DMS114 treated with DMSO at 0.1 percent for 48 hours (cell line): ENCODE results near the gene ARHGDIB.

Experiments used
- DNase-seq: peaks from one replicate; lab custom pipeline; 2025; ENCODE audit not compliant: unreplicated experiment; lab: John Stamatoyannopoulos, UW

The ARHGDIB gene

GRCh38 chr12:14957551-14958168 is 3.7 kb downstream of the ARHGDIB start:
- no peak for DNase-seq

DNA sequence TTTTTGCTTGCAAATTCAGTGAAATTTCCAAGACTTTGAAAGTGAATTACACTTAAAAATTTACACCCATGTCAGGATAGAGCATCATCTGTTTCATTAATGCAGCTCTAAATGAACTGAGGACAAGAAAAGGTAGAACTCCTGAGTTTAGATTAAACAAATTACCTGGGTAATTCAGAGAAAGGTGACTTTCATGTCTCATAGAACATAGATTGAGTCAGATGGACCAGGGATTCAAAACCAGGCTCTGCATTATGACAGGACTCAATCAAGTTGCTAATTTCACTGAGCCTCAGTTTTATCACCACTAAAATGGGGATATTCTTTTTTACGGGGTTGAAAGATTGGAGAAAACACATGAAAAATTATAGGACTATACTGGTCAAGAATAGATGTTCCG is 4.5 kb downstream of the ARHGDIB start:
- no peak for DNase-seq

- DNase-seq, result no peak
Measured at GRCh38 chr12:14956024-14956891, 5.1 kb downstream of the ARHGDIB start.

- DNase-seq, result no peak
Measured at GRCh38 chr12:14954269-14954668, 7.1 kb downstream of the ARHGDIB start.

- no peak for DNase-seq
Measured at GRCh38 chr12:14953752-14954151, 7.6 kb downstream of the ARHGDIB start.

DNA sequence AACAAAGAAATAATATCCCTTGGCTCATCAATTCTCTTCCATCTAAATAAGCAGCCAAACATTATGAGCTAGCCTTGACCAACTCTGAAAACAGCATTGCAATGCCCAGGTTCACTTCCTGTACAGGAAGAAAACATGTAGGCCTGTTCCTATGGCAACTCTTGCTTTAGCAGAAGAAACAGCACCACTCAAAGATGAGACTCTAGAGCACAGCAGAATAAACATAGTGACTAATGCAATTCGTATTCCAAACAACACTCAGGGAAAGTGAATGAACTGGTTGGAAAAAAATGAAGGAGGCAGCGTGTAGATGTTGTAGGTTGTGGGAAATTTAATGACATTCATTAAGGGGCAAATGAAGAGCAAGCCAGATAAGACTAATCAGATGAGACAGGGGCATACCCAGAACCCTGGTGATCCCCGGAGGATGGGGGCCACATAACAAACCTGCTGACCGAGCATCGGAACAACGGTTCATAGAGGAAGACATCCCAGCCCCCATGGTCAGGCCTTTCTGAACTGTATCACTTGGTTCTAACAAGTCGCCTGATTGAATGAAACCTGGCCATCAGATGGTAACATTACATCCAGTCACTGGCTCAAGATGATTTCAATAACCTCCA is 9.0 kb downstream of the ARHGDIB start:
- no peak for DNase-seq

DNA sequence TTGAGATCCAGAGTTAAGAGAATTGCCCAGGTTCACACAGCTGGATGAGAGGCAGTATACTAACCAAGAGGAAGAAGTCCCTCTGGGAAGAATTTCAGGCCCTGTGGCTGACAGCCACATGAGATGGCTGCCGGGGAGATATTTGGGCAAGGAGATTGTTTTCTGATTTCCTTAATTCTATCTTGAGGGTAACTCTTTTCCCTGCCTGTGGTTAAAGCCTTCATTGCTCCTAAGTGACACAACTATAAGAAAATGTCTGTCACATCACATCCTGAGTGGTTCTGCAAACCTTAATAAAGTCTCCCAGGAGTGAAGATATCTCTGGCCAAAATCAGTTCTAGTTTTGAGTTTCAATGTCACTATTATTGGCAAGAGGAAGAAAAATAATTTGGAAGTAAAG is 9.6 kb downstream of the ARHGDIB start:
- no peak for DNase-seq

DNA sequence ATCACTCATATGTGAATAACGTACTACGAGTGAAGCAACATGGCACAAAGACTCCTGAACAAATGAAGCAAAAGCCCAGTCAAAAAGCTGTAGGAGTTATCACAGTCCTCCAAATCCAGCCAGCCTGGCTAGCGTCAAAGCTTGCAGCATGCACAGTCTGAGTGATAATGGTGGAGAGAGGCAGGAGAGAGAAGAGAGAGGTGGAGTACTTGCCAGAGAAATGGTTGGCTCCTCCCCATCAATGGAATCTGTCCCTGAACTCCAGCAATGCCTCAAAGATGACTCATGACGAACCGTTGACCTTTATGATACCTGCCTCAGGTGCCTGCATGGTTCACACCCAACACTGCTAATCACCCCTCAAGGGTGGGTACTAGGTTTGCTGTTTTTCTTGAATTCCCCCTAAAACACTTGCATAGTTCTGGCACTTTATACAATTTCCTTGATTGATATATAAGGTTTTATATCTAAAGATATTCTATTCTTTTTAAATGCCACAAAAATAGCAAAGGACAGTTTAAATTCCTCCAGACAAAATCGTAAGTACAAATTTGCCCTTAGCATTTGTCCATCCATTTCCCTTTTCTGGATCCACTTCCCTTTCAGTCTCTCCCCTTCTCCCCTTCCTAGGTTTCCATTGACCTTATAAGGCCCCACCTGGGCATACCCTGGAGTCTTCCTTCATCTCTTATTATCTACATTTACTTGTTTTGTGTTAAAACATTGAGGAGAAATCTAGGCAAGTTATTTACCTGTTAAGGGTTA is 10.2 kb downstream of the ARHGDIB start:
- no peak for DNase-seq

DNA sequence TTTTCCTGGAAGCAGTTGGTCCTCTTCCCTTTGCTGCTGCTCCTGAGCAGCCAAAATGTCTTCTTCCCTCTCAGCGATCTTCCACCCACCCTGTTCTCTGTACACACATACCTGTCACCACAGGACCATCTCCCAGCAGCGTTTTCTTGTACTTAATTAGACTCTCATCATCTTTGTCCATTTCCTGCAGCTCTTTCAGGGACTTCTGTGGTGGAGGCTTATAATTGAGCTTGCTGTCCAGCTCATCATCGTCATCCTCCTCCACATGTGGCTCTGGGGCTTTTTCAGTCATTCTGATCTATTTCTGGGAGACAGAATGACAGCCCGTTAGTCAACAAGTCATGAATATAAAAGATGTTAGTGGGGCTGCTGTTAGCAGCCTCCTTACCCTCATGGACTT is 11.0 kb downstream of the ARHGDIB start:
- DNase-seq, result no peak

GRCh38 chr12:14949631-14950030 is 11.8 kb downstream of the ARHGDIB start:
- DNase-seq, result no peak

GRCh38 chr12:14948672-14949071 is 12.7 kb downstream of the ARHGDIB start:
- DNase-seq, result no peak

DNA sequence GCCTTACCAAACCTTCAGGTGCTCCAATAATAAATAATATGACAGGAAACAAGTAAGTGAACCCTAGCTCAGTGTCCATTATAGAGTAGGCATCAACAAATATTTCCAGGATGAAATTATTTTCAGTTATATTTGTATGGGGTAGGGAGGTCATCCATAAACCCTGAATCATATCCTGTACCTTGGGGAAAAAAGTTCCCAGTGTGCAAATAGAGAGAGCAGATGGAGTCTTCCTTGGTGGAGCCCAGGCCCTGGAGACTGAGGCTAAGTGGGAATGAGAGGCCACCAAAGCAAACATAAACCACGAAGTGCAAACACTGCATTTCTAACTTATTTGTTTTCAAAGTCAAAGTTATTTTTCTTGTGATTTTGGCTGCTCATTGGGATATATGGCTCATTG is 14.5 kb downstream of the ARHGDIB start:
- DNase-seq, result no peak

DNA sequence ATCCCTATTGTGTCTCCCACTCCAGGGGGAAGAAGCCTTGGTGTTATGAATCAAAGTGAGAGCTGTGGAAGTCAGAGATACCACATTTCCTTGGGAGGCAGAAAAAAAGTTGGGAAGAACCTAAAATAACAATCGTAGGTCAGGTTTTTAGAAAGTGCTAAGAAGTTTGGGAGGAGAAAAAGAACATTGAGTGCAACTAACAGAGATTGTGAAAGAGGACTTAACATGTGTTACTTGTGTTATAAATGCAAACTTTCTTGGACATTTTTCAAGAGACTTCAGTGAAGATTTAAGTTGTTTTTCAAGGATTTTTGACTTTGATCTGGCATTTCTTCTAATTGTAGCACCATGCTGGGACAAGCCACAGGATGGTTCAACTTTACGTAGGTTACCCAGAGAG is 15.2 kb downstream of the ARHGDIB start:
- DNase-seq, result no peak

- no peak for DNase-seq
Measured at GRCh38 chr12:14942196-14942931, 19.0 kb downstream of the ARHGDIB start.

GRCh38 chr12:14941369-14941768 is 20.0 kb downstream of the ARHGDIB start:
- no peak for DNase-seq

- DNase-seq, result no peak
Measured at GRCh38 chr12:14938301-14938700, 23.1 kb downstream of the ARHGDIB start, which contains the start of gene ERP27. TSS of gene ERP27 (minus strand) at chr12:14938537. CDS start at chr12:14938508, 29 bp downstream.

- no peak for DNase-seq
Measured at GRCh38 chr12:14937689-14938088, 23.7 kb downstream of the ARHGDIB start.

DNA sequence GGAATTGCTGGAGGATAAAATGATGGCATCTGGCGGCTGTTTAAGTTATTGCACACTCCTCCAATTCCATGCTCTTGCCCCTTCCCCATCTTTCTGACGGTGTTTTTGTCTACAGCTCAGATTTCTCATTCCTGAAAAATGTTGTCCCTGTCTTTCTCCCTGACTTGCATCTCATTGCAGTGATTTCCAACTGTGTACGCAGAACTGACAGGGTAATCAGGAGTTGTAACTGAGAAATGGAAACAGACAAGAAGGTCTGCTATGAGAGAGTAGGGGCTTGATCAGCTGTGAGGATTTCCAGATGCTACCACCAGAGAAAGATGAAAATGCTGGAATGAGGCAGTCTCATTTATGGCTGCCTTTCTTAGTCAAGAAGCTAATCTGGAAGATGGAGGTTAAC is 24.4 kb downstream of the ARHGDIB start:
- DNase-seq, result no peak

DNA sequence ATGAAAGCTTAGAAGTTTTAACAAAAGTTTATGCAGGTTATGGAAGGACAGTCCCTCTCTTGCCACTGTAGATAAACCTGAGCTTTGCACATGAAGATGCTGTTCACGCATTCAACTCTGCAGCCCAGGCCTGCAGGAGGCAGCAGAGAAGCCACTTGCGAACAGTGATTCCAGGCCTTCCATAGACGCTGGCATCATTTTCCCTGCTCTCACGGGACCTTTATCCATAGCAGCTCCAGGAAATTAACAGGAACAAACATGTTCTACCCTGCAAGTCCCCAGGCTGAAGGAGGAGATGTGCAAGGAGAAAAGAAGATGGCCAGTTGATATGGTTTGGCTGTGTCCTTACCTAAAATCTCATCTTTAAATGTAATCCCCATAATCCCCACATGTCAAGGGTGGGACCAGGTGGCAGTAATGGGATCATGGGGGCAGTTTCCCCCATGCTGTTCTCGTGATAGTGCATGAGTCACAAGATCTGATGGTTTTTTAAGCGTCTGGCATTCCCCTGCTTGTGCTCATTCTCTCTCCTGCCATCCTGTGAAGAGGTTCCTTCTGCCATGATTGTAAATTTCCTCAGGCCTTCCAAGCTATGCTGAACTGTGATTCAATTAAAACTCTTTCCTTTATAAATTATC is 25.1 kb downstream of the ARHGDIB start:
- no peak for DNase-seq

DNA sequence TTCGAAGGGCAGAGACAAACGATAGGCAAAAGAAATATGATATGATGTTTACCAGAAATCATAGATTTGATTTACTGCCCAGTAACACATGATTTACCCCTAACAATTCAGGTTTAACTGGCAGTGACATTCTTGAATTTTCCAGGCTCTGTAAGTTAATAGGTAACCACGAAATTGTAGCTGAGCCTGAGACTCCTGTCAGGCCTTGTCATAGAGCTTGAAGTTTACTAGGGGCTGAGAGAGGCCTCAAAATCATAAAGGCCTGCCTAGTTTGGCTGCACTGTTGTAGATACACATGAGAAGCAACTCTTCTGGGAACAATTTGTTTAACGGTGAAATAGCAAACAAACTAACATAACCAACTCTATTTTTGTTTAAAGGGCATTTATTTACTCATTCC is 26.4 kb downstream of the ARHGDIB start:
- no peak for DNase-seq
